ENCODE measurements around the gene ARL11. TPM values are rescaled to one million over a fixed set of nuclear protein-coding genes. Genes with fewer than 3 reads are reported as not detected.

Gene ARL11
- total RNA-seq, 2 donors from 2014 or later: 0.52 TPM; not detected in 1

GRCh38 chr13:49655906-49656305 is 27.6 kb downstream of the ARL11 start:
- no peak for DNase-seq
- no peak for TF ChIP-seq POLR2A (IDR thresholded peaks at IDR 0.05)
- TF ChIP-seq, protein P1, sequence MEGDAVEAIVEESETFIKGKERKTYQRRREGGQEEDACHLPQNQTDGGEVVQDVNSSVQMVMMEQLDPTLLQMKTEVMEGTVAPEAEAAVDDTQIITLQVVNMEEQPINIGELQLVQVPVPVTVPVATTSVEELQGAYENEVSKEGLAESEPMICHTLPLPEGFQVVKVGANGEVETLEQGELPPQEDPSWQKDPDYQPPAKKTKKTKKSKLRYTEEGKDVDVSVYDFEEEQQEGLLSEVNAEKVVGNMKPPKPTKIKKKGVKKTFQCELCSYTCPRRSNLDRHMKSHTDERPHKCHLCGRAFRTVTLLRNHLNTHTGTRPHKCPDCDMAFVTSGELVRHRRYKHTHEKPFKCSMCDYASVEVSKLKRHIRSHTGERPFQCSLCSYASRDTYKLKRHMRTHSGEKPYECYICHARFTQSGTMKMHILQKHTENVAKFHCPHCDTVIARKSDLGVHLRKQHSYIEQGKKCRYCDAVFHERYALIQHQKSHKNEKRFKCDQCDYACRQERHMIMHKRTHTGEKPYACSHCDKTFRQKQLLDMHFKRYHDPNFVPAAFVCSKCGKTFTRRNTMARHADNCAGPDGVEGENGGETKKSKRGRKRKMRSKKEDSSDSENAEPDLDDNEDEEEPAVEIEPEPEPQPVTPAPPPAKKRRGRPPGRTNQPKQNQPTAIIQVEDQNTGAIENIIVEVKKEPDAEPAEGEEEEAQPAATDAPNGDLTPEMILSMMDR (IDR thresholded peaks at IDR 0.05): no peak
- H3K4me1 ChIP-seq: no peaks in the 10 kb centered on the region
- 78 to 84% methylated on average over 3 of the region's 3 CpGs for WGBS, 2 donors
- intact Hi-C loops (cut with DNase I): no loop called here
- H3K4me3 ChIP-seq: no peak overlapping the region
- H3K27ac ChIP-seq: no peak overlapping the region
- peaks cover 0 to 2% of the 10 kb centered on the region in 2 donors for H3K36me3 ChIP-seq (replicated peaks in 1 of 2; ENCODE audit: insufficient read depth in 1 of 2, low read depth in 2 of 2)
- no peaks in the 10 kb centered on the region for H3K27me3 ChIP-seq
- no peak for ATAC-seq
- H3K9me3 ChIP-seq: no peaks in the 10 kb centered on the region

GRCh38 chr13:49657241-49657641 is 28.9 kb downstream of the ARL11 start:
- intact Hi-C loops (cut with DNase I): no loop called here
- ATAC-seq (no peak), DNase-seq (no peak)
- TF ChIP-seq POLR2A (IDR thresholded peaks at IDR 0.05): no peak
- TF ChIP-seq, protein P1 (IDR thresholded peaks at IDR 0.05): no peak
- Histone ChIP-seq H3K4me3 (no peak overlapping the region), H3K27ac (no peak overlapping the region), H3K9me3 (no peaks in the 10 kb centered on the region), H3K4me1 (no peaks in the 10 kb centered on the region), H3K27me3 (no peaks in the 10 kb centered on the region), H3K36me3 (replicated peaks in 1 of 2; ENCODE audit: insufficient read depth in 1 of 2, low read depth in 2 of 2) (peaks cover 0 to 2% of the 10 kb centered on the region in 2 donors)
- 90 to 91% methylated on average over 8 to 9 of the region's 9 CpGs for WGBS, 2 donors

DNA sequence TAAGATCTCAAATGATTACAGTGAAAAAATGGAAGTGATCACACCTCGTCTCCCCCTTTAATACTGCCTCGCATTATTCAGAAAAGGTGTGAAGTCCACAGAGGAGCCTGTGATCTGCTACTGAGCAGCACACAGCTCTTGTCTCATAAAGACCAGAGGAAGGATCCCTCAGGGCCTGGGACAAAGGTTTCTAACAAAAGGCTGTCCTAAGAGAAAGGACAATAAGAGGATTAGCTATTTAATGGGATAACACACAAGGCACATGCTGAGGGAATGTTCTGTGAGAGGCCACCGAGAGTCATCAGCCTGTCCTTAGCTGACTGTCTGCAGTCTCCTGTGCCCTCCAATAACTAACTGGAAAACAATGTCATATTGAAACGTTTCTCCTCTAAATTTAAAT is 36.3 kb downstream of the ARL11 start:
- Histone ChIP-seq H3K9me3 (no peaks in the 10 kb centered on the region), H3K27me3 (no peaks in the 10 kb centered on the region), H3K4me3 (no peak overlapping the region), H3K4me1 (no peaks in the 10 kb centered on the region), H3K27ac (no peak overlapping the region), H3K36me3 (replicated peaks in 1 of 2; ENCODE audit: insufficient read depth in 1 of 2, low read depth in 2 of 2) (peaks cover 0 to 9% of the 10 kb centered on the region in 2 donors)
- no peak for DNase-seq
- ATAC-seq: no peak
- intact Hi-C loops (cut with DNase I): loop anchor here (5.0 kb wide), 1 partner anchor 183 kb away; no protein-coding TSS in a partner anchor
- 81 to 82% methylated on average over 4 of the region's 4 CpGs for WGBS, 2 donors
- TF ChIP-seq POLR2A (IDR thresholded peaks at IDR 0.05): no peak
- TF ChIP-seq, protein P1 (IDR thresholded peaks at IDR 0.05): no peak

DNA sequence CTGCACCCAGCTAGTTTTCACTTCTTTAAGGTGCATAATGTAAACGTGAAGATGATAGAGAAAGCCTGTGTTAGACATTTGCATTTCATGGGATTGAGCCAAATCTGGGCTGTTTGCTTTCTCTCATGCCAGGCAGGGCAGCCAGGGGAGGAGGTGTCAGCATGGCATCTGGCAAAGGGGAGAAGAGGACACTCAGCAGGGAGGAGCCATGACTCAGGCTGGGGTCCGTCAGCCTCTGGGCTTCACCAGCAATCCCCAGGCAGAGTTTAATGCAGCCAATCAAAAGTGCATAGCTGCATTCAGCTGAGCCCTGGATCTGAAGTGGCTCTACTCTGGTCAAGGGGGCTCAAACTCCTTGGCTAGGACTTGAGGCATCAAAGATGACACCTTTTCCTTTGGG is 39.5 kb downstream of the ARL11 start:
- no peak for ATAC-seq
- 69 to 78% methylated on average over 2 of the region's 2 CpGs for WGBS, 2 donors
- no peaks in the 10 kb centered on the region for H3K4me1 ChIP-seq
- no peak overlapping the region for H3K4me3 ChIP-seq
- H3K9me3 ChIP-seq: no peaks in the 10 kb centered on the region
- H3K27ac ChIP-seq: no peak overlapping the region
- H3K36me3 ChIP-seq (replicated peaks in 1 of 2; ENCODE audit: insufficient read depth in 1 of 2, low read depth in 2 of 2): peaks cover 0 to 7% of the 10 kb centered on the region in 2 donors
- no peak for DNase-seq
- H3K27me3 ChIP-seq: no peaks in the 10 kb centered on the region
- TF ChIP-seq, protein P1 (IDR thresholded peaks at IDR 0.05): no peak
- TF ChIP-seq POLR2A (IDR thresholded peaks at IDR 0.05): no peak
- intact Hi-C loops (cut with DNase I): loop anchor here (5.0 kb wide), 1 partner anchor 180 kb away; no protein-coding TSS in a partner anchor

DNA sequence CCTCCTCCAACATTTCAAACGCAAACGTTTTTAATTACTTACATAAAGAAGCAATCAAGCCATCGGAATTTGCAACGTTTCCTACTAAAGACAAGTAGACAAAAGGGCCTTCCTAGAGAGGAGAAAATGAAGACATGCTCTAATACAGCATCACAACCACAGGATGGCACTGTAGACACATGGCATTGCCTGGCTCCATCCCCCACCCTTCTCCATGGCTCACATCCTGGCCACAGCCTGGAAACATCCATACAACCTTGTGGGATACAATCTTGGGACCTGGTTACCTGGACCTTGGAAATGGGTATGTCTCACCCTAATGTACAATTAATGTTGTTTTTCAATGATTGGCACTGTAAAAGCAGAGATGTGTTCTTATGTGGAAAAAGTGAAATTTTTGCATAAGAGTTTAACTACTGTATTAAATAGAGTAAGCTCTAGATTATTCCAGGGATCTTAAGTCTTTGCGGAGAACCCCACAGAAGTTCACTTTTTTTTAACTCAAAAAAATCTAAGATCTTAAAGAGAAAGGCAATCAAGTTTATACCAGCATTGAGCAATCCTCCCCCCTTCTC is 41.5 kb downstream of the ARL11 start:
- TF ChIP-seq POLR2A (IDR thresholded peaks at IDR 0.05): no peak
- TF ChIP-seq, protein P1 (IDR thresholded peaks at IDR 0.05): peak; percentile 33 to 86 (median 66)
- ATAC-seq (peak; percentile 86), DNase-seq (peak; percentile 50 to 75 (median 66))
- Histone ChIP-seq H3K27me3 (no peaks in the 10 kb centered on the region), H3K27ac (no peak overlapping the region), H3K4me1 (no peaks in the 10 kb centered on the region), H3K4me3 (no peak overlapping the region), H3K36me3 (replicated peaks in 1 of 2; ENCODE audit: insufficient read depth in 1 of 2, low read depth in 2 of 2) (peaks cover 0 to 7% of the 10 kb centered on the region in 2 donors), H3K9me3 (no peaks in the 10 kb centered on the region)
- 39 to 49% methylated on average over 5 of the region's 5 CpGs for WGBS, 2 donors
- intact Hi-C loops (cut with DNase I): loop anchor here (5.0 kb wide), 1 partner anchor 177 kb away; no protein-coding TSS in a partner anchor
